Measurements from ENCODE around the gene ZNF497. TPM values are rescaled to one million over a fixed set of nuclear protein-coding genes. Genes with fewer than 3 reads are reported as not detected.

ZNF497 gene
- total and polyA plus RNA-seq, 4 donors, result 0.60 to 4.4 (median 1.3) TPM

DNA sequence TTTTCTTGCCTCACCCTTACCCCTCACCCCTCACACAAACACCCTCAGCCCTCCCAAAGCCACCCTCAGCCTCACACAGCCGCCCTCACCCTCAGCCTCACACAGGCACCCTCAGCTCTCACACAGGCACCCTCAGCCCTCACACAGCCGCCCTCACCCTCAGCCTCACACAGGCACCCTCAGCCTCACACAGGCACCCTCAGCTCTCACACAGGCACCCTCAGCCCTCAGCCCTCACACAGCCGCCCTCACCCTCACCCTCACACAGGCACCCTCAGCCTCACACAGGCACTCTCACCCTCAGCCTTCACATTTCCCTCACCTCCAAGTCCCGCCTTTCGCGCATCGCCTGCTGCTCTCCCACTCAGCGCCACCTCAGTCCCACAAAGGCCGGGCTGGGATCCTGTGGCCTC lies 36.0 kb downstream of the ZNF497 start (continued):
- TF ChIP-seq, protein P1, sequence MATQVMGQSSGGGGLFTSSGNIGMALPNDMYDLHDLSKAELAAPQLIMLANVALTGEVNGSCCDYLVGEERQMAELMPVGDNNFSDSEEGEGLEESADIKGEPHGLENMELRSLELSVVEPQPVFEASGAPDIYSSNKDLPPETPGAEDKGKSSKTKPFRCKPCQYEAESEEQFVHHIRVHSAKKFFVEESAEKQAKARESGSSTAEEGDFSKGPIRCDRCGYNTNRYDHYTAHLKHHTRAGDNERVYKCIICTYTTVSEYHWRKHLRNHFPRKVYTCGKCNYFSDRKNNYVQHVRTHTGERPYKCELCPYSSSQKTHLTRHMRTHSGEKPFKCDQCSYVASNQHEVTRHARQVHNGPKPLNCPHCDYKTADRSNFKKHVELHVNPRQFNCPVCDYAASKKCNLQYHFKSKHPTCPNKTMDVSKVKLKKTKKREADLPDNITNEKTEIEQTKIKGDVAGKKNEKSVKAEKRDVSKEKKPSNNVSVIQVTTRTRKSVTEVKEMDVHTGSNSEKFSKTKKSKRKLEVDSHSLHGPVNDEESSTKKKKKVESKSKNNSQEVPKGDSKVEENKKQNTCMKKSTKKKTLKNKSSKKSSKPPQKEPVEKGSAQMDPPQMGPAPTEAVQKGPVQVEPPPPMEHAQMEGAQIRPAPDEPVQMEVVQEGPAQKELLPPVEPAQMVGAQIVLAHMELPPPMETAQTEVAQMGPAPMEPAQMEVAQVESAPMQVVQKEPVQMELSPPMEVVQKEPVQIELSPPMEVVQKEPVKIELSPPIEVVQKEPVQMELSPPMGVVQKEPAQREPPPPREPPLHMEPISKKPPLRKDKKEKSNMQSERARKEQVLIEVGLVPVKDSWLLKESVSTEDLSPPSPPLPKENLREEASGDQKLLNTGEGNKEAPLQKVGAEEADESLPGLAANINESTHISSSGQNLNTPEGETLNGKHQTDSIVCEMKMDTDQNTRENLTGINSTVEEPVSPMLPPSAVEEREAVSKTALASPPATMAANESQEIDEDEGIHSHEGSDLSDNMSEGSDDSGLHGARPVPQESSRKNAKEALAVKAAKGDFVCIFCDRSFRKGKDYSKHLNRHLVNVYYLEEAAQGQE (IDR thresholded peaks at IDR 0.05), result no peak
- TF ChIP-seq RAD21 (IDR thresholded peaks at IDR 0.05) (no peak), FOXA1 (IDR thresholded peaks at IDR 0.05) (no peak), TAF1 (conservative IDR thresholded peaks at IDR 0.05) (no peak), YY1 (IDR thresholded peaks at IDR 0.05) (no peak), RXRA (IDR thresholded peaks at IDR 0.05) (no peak)
- TF ChIP-seq, protein P2, sequence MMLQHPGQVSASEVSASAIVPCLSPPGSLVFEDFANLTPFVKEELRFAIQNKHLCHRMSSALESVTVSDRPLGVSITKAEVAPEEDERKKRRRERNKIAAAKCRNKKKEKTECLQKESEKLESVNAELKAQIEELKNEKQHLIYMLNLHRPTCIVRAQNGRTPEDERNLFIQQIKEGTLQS (IDR thresholded peaks at IDR 0.05), result no peak

DNA sequence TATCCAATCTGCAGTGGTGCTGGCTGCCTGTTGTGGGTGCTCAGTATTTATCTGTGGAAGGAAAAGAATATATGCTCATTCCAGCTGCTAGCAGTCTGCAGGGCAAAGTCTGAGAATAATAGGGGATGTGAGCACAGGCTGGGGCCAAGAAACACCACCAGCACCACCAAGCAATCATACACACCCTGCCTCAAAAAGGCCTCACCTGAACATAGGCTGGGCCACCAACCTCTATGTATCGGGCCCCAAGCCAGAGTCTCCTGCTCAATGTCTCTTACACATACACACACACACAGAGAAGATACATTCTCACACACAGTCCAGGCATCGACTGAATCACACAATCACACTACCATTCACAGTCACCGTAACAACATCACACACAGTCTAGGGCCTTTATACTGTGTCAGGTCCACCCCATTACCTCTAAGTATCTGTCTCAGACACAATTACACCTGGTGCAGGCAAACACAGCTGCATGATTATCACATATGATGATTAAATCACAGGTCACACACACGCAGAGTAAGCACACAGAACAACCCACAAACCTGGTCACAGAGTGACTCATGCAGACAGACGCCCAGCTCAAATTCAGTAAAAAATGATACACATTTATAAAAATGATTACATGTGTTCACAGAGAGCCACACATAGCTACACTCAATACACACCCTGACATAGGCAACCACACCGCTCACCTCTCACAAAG lies 37.1 kb downstream of the ZNF497 start:
- H3K9me3 ChIP-seq (ENCODE audit: control insufficient read depth in 4 of 4, low read length in 3 of 4), result no peaks in the 10 kb centered on the region
- no peak overlapping the region for H3K4me3 ChIP-seq (ENCODE audit: low read depth in 1 of 3, low read length in 3 of 3)
- no peak overlapping the region for H3K27ac ChIP-seq (ENCODE audit: low read depth in 1 of 2, low read length in 2 of 2)
- 91% methylated on average over 6 of the region's 6 CpGs for WGBS
- H3K27me3 ChIP-seq (ENCODE audit: control insufficient read depth in 4 of 4, insufficient read depth in 4 of 4, low read length in 3 of 4), result no peaks in the 10 kb centered on the region
- no peaks in the 10 kb centered on the region for H3K36me3 ChIP-seq (ENCODE audit: control insufficient read depth in 4 of 4, insufficient read depth in 3 of 4, low read depth in 1 of 4, low read length in 3 of 4)
- H3K9ac ChIP-seq (ENCODE audit: low read depth in 1 of 2, low read length in 2 of 2), result no peak overlapping the region
- H3K4me1 ChIP-seq (ENCODE audit: control insufficient read depth in 4 of 4, insufficient read depth in 4 of 4, low read length in 3 of 4), result peaks cover 2 to 44% (median 33%) of the 10 kb centered on the region in 4 donors
- DNase-seq (ENCODE audit: low spot score), result no peak
- TF ChIP-seq, protein P2 (IDR thresholded peaks at IDR 0.05), result no peak
- no peak for TF ChIP-seq GABPA (IDR thresholded peaks at IDR 0.05 in 1 of 2, conservative IDR thresholded peaks at IDR 0.05 in 1 of 2)
- TF ChIP-seq JUND (IDR thresholded peaks at IDR 0.05), result no peak
- TF ChIP-seq, protein P3, sequence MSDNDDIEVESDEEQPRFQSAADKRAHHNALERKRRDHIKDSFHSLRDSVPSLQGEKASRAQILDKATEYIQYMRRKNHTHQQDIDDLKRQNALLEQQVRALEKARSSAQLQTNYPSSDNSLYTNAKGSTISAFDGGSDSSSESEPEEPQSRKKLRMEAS (IDR thresholded peaks at IDR 0.05), result no peak
- no peak for TF ChIP-seq RXRA (IDR thresholded peaks at IDR 0.05)
- TF ChIP-seq, protein P4, sequence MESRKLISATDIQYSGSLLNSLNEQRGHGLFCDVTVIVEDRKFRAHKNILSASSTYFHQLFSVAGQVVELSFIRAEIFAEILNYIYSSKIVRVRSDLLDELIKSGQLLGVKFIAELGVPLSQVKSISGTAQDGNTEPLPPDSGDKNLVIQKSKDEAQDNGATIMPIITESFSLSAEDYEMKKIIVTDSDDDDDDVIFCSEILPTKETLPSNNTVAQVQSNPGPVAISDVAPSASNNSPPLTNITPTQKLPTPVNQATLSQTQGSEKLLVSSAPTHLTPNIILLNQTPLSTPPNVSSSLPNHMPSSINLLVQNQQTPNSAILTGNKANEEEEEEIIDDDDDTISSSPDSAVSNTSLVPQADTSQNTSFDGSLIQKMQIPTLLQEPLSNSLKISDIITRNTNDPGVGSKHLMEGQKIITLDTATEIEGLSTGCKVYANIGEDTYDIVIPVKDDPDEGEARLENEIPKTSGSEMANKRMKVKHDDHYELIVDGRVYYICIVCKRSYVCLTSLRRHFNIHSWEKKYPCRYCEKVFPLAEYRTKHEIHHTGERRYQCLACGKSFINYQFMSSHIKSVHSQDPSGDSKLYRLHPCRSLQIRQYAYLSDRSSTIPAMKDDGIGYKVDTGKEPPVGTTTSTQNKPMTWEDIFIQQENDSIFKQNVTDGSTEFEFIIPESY (IDR thresholded peaks at IDR 0.05), result no peak
- TF ChIP-seq, protein P5, sequence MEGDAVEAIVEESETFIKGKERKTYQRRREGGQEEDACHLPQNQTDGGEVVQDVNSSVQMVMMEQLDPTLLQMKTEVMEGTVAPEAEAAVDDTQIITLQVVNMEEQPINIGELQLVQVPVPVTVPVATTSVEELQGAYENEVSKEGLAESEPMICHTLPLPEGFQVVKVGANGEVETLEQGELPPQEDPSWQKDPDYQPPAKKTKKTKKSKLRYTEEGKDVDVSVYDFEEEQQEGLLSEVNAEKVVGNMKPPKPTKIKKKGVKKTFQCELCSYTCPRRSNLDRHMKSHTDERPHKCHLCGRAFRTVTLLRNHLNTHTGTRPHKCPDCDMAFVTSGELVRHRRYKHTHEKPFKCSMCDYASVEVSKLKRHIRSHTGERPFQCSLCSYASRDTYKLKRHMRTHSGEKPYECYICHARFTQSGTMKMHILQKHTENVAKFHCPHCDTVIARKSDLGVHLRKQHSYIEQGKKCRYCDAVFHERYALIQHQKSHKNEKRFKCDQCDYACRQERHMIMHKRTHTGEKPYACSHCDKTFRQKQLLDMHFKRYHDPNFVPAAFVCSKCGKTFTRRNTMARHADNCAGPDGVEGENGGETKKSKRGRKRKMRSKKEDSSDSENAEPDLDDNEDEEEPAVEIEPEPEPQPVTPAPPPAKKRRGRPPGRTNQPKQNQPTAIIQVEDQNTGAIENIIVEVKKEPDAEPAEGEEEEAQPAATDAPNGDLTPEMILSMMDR (IDR thresholded peaks at IDR 0.05; ENCODE audit: low read depth, low read length, missing input control), result no peak
- TF ChIP-seq EGR1 (IDR thresholded peaks at IDR 0.05; ENCODE audit: low read depth in 2 of 2), result no peak
- no peak for TF ChIP-seq HNF4A (conservative IDR thresholded peaks at IDR 0.05)
- no peak for TF ChIP-seq FOXA2 (IDR thresholded peaks at IDR 0.05)
- no peak for TF ChIP-seq SP1 (IDR thresholded peaks at IDR 0.05)
- TF ChIP-seq RAD21 (IDR thresholded peaks at IDR 0.05), result no peak
- TF ChIP-seq NR2F2 (IDR thresholded peaks at IDR 0.05), result no peak
- TF ChIP-seq, protein P1 (IDR thresholded peaks at IDR 0.05), result no peak

Data from liver (tissue), 9 donors.